Measurements from ENCODE around the gene ZNF385B.

Gene ZNF385B

DNA sequence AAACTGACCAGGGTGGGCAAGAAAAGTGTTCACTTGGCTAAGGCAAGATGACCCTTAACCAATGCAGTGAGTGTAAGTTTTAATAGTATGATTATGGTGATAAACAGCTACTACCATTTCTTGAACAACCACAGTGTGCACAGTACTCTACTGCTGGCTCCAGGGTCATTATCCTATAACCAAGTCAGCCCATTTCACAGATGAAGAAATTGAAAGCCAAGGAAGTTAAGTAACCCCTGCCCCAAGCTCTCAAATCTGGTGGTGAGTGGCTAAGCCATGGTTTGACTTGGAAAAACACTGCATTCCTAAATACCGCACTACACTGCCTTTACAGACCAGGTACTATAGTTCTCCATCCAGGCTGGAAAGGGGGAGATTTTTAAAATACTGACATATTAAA lies 5.7 kb downstream of the ZNF385B start:
- no peaks in the 10 kb centered on the region for H3K4me1 ChIP-seq (ENCODE audit: control insufficient read depth, insufficient read depth, low read length, unreplicated experiment)
- H3K27ac ChIP-seq (ENCODE audit: low read depth, low read length) = no peak overlapping the region
- no peaks in the 10 kb centered on the region for H3K79me2 ChIP-seq (ENCODE audit: control insufficient read depth, insufficient read depth, low read length, unreplicated experiment)
- no peaks in the 10 kb centered on the region for H3K36me3 ChIP-seq (ENCODE audit: insufficient read depth, low read length)
- peaks cover 42% of the 10 kb centered on the region for H3K27me3 ChIP-seq (ENCODE audit: insufficient read depth, low read length)
- H3K4me3 ChIP-seq (ENCODE audit: low read depth, low read length) = no peak overlapping the region
- H2AFZ ChIP-seq (ENCODE audit: low read length, unreplicated experiment) = no peak overlapping the region

DNA sequence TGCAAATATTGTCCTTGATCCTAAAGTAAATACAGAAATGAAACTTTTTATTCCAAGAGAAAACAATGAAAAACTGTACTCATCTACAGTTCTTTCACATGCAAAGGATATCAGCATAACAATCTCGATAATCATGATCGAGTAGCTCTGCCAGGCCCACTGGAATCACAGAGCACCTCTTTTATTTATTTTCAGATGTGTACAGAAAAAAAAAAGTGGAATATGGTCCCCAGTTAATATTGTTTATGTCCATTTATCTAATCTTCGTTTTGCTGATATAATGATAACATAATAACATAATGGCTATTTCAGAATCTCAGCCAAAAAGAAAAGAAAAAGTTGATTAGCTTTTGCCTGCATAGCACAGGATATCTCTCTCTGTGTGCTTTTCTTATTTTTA lies 6.5 kb downstream of the ZNF385B start:
- Histone ChIP-seq H3K36me3 (ENCODE audit: insufficient read depth, low read length) (no peaks in the 10 kb centered on the region), H3K27me3 (ENCODE audit: insufficient read depth, low read length) (peaks cover 34% of the 10 kb centered on the region), H3K27ac (ENCODE audit: low read depth, low read length) (no peak overlapping the region), H2AFZ (ENCODE audit: low read length, unreplicated experiment) (no peak overlapping the region), H3K4me3 (ENCODE audit: low read depth, low read length) (no peak overlapping the region), H3K4me1 (ENCODE audit: control insufficient read depth, insufficient read depth, low read length, unreplicated experiment) (no peaks in the 10 kb centered on the region), H3K79me2 (ENCODE audit: control insufficient read depth, insufficient read depth, low read length, unreplicated experiment) (no peaks in the 10 kb centered on the region)

DNA sequence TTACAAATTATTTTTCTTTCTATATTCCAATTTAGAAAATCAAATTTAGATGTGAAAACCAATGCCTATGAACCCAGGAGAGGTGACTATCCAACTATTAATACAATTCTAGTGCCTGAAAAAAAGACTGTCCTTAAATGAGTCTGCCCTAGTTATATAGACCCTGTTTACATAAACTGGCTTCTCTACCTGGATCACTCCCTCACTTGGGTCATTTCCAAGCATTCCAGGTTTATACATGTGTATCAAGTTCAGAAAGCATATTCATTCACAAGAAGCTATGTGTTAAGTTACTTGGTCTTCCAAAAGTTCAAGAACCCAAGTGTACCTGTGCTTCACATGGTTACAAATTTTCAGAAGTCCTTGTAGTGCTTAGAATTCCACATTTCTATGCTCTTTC lies 8.3 kb downstream of the ZNF385B start:
- no peaks in the 10 kb centered on the region for H3K36me3 ChIP-seq (ENCODE audit: insufficient read depth, low read length)
- H3K4me3 ChIP-seq (ENCODE audit: low read depth, low read length) = no peak overlapping the region
- no peaks in the 10 kb centered on the region for H3K79me2 ChIP-seq (ENCODE audit: control insufficient read depth, insufficient read depth, low read length, unreplicated experiment)
- no peak overlapping the region for H2AFZ ChIP-seq (ENCODE audit: low read length, unreplicated experiment)
- peaks cover 20% of the 10 kb centered on the region for H3K27me3 ChIP-seq (ENCODE audit: insufficient read depth, low read length)
- no peaks in the 10 kb centered on the region for H3K4me1 ChIP-seq (ENCODE audit: control insufficient read depth, insufficient read depth, low read length, unreplicated experiment)
- no peak overlapping the region for H3K27ac ChIP-seq (ENCODE audit: low read depth, low read length)

DNA sequence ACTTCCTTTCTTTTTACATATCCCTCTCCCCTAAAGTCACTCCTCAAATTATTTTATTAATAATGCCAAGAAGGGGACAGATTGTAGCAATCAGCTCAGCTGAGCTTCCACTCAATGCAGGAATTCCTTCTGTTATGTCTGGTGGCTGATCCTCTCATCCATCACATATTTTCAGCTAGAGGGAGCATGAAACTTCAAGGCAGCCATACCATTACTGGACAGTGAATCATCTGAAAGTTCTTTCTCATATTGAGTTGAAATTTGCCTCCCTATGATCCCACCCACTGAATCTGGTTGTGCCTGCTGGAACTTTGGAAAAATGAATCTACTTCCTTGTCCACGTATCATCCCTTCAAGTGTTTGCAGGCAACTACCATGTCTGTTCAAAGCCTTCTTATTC lies 11.2 kb downstream of the ZNF385B start:
- H3K79me2 ChIP-seq (ENCODE audit: control insufficient read depth, insufficient read depth, low read length, unreplicated experiment) = no peaks in the 10 kb centered on the region
- peaks cover 22% of the 10 kb centered on the region for H3K27me3 ChIP-seq (ENCODE audit: insufficient read depth, low read length)
- no peaks in the 10 kb centered on the region for H3K4me1 ChIP-seq (ENCODE audit: control insufficient read depth, insufficient read depth, low read length, unreplicated experiment)
- no peak overlapping the region for H3K4me3 ChIP-seq (ENCODE audit: low read depth, low read length)
- no peak overlapping the region for H3K27ac ChIP-seq (ENCODE audit: low read depth, low read length)
- no peak overlapping the region for H2AFZ ChIP-seq (ENCODE audit: low read length, unreplicated experiment)
- H3K36me3 ChIP-seq (ENCODE audit: insufficient read depth, low read length) = no peaks in the 10 kb centered on the region

DNA sequence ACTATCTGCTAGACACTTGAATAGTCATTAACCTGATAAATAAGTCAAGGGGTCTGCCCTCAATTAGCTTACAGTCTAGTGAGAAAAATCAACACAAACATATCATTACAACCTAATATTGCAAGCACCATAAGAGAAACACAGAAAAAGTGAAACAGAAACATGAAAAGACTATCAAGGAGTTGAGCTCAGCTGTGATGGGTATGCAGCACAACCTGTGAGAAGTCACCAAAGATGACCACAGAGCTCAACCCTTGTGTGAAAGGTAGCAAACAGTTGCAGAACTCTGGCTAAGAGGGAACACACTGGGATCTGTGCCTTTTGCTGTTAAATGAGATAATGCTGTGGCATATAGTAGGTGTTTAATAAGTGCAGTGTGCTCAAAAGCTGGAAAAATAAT lies 11.7 kb downstream of the ZNF385B start:
- Histone ChIP-seq H3K27ac (ENCODE audit: low read depth, low read length) (no peak overlapping the region), H3K27me3 (ENCODE audit: insufficient read depth, low read length) (peaks cover 22% of the 10 kb centered on the region), H3K4me3 (ENCODE audit: low read depth, low read length) (no peak overlapping the region), H3K79me2 (ENCODE audit: control insufficient read depth, insufficient read depth, low read length, unreplicated experiment) (no peaks in the 10 kb centered on the region), H3K4me1 (ENCODE audit: control insufficient read depth, insufficient read depth, low read length, unreplicated experiment) (no peaks in the 10 kb centered on the region), H3K36me3 (ENCODE audit: insufficient read depth, low read length) (no peaks in the 10 kb centered on the region), H2AFZ (ENCODE audit: low read length, unreplicated experiment) (no peak overlapping the region)

DNA sequence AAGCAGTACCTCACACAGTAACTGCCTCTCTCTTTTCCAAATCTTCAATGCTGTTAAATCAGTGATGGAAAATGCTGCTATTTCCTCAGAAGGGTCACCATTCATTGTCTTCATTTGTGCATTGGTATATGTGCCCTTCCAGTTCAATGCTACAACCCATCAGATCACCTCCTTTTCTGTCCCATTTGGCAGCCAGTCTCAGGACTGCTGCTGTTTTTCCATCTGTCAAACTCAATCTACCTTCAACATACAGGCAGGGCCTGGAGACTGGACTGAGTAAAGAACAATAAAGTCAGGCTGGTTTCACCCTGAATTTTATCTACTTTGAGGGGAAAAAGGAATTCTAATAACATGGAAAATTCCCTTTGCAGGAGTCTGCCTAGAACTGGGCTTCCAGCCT lies 17.9 kb downstream of the ZNF385B start:
- Histone ChIP-seq H2AFZ (ENCODE audit: low read length, unreplicated experiment) (no peak overlapping the region), H3K27me3 (ENCODE audit: insufficient read depth, low read length) (peaks cover 22% of the 10 kb centered on the region), H3K4me1 (ENCODE audit: control insufficient read depth, insufficient read depth, low read length, unreplicated experiment) (no peaks in the 10 kb centered on the region), H3K79me2 (ENCODE audit: control insufficient read depth, insufficient read depth, low read length, unreplicated experiment) (no peaks in the 10 kb centered on the region), H3K27ac (ENCODE audit: low read depth, low read length) (no peak overlapping the region), H3K4me3 (ENCODE audit: low read depth, low read length) (no peak overlapping the region), H3K36me3 (ENCODE audit: insufficient read depth, low read length) (no peaks in the 10 kb centered on the region)

DNA sequence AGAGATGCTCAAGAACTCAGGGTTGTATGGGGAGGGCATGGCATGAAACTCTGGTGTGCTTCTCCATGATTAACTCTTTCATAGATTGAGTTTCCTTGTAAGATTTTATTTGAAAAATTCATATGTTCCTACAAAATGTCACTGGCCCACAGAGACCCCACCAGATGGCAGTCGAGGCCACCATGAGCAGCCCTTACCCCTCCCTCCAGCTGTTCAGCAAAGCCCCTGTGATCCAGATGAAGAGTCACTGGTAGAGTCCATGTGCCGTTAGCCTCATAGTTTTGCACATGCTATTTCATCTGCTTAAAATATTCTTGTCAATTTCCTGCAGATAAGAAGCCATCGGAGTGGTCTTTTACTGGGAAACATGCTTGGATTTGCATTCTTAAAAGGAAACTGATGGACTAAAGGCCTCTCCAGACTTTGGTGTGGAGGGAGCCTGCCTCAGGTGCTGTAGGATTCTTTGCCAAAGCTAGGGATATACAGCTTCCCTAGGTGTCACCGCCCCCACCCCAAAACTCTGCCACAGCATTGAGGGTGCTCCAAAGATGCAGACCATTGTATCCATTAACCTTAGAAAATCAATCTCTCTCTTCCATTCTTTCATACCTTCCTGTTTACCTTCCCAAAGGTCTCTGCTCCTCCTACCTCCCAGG lies 18.8 kb downstream of the ZNF385B start:
- no peak overlapping the region for H2AFZ ChIP-seq (ENCODE audit: low read length, unreplicated experiment)
- H3K36me3 ChIP-seq (ENCODE audit: insufficient read depth, low read length) = no peaks in the 10 kb centered on the region
- no peak overlapping the region for H3K4me3 ChIP-seq (ENCODE audit: low read depth, low read length)
- H3K27ac ChIP-seq (ENCODE audit: low read depth, low read length) = no peak overlapping the region
- H3K4me1 ChIP-seq (ENCODE audit: control insufficient read depth, insufficient read depth, low read length, unreplicated experiment) = peaks cover 4% of the 10 kb centered on the region
- no peaks in the 10 kb centered on the region for H3K79me2 ChIP-seq (ENCODE audit: control insufficient read depth, insufficient read depth, low read length, unreplicated experiment)
- H3K27me3 ChIP-seq (ENCODE audit: insufficient read depth, low read length) = peaks cover 14% of the 10 kb centered on the region

DNA sequence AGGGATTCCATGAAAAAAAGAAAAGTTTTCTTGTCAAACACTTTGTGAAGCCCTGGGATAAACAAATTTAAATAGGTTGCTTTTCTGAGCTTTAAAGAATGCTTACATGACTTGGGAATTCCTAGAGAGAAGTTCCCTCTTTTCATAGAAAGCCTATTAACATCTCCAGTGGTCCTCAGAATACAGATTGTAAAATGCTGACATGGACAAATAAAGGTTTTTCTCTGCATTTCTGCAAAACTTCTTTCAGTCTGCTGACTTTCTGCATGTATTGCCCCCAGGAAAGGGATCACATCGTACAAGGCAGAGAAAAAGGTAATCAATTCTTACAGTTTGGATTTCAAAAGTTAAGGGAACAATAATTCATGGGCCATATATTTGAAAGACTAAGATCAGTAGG lies 20.6 kb downstream of the ZNF385B start:
- H3K4me3 ChIP-seq (ENCODE audit: low read depth, low read length) = no peak overlapping the region

DNA sequence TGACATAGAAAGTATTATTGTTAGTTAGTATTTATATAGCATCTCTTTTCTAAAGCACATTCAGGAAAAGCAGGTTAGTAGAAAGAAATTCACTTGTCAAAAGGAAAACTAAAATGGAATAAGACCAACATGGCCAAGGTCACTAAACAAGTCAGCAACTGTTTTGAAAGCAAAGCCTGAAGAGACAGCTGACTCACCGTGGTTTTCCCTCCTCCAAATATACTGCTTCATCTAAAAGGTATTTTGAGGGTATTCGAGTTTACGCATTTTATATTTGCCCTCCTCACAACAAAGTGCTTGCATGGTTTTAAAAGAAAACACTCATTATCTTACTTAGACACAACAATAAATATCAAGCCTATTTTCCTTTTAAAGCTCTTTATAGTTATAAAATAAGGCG lies 24.0 kb downstream of the ZNF385B start:
- Histone ChIP-seq H3K36me3 (ENCODE audit: insufficient read depth, low read length) (no peaks in the 10 kb centered on the region), H3K4me3 (ENCODE audit: low read depth, low read length) (no peak overlapping the region), H3K79me2 (ENCODE audit: control insufficient read depth, insufficient read depth, low read length, unreplicated experiment) (no peaks in the 10 kb centered on the region), H3K27me3 (ENCODE audit: insufficient read depth, low read length) (no peaks in the 10 kb centered on the region), H3K4me1 (ENCODE audit: control insufficient read depth, insufficient read depth, low read length, unreplicated experiment) (peaks cover 11% of the 10 kb centered on the region), H2AFZ (ENCODE audit: low read length, unreplicated experiment) (peak overlapping the region; percentile 47), H3K27ac (ENCODE audit: low read depth, low read length) (no peak overlapping the region)

More for the DNA sequence above, 20.6 kb downstream of the ZNF385B start:
- no peak overlapping the region for H2AFZ ChIP-seq (ENCODE audit: low read length, unreplicated experiment)
- peaks cover 11% of the 10 kb centered on the region for H3K4me1 ChIP-seq (ENCODE audit: control insufficient read depth, insufficient read depth, low read length, unreplicated experiment)
- H3K27me3 ChIP-seq (ENCODE audit: insufficient read depth, low read length) = no peaks in the 10 kb centered on the region
- no peaks in the 10 kb centered on the region for H3K79me2 ChIP-seq (ENCODE audit: control insufficient read depth, insufficient read depth, low read length, unreplicated experiment)
- H3K27ac ChIP-seq (ENCODE audit: low read depth, low read length) = no peak overlapping the region
- no peaks in the 10 kb centered on the region for H3K36me3 ChIP-seq (ENCODE audit: insufficient read depth, low read length)

DNA sequence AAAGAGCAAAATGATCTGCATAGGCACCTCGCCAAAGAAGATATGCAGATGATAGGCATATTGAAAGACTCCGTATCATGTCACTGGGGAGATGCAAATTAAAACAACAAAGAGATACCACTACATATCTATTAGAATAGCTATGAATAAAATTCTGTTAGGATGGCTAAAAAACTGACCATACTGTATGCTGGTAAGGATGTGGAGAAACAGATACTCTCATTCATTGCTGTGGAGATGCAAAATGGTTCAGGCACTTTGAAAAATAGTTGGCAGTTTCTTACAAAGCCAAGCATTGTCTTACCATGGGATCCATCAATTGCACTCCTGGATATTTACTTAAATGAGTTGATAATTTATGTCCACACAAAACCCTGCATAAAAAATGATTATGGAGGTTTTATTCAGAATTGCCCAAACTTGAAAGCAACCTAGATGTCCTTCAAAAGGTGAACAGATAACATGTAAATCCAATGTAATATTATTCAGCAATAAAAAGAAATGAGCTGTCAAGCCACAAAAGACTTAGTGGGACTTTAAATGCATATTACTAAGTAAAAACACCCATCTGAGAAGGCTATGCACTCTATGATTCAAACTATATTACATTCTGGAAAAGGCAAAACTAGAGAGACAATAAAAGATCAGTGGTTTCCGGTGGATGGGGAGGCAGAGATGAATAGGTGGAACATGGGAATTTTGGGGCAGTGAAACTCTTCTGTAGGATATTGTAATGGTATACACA lies 31.2 kb downstream of the ZNF385B start:
- Histone ChIP-seq H3K4me3 (ENCODE audit: low read depth, low read length) (no peak overlapping the region), H2AFZ (ENCODE audit: low read length, unreplicated experiment) (no peak overlapping the region), H3K36me3 (ENCODE audit: insufficient read depth, low read length) (no peaks in the 10 kb centered on the region), H3K4me1 (ENCODE audit: control insufficient read depth, insufficient read depth, low read length, unreplicated experiment) (no peaks in the 10 kb centered on the region), H3K79me2 (ENCODE audit: control insufficient read depth, insufficient read depth, low read length, unreplicated experiment) (no peaks in the 10 kb centered on the region), H3K27me3 (ENCODE audit: insufficient read depth, low read length) (no peaks in the 10 kb centered on the region), H3K27ac (ENCODE audit: low read depth, low read length) (no peak overlapping the region)

DNA sequence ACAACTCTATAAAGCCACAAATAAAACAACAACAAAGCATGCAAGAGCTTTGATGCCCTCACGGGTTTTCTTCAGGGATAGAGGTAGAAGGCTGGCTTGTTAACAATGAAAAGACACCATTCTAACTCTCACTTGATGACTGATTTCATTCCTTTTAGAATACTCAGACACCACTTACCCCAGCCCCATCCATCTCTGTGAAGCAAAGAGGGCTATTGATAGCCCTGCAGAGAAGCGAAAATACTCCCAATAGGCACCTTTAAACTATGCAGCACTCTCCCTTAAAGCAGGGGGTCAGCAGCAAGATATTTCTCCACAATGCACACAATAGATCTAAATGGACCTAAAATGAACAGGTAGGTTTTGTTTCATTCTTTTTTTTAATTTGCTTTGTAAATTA lies 35.1 kb downstream of the ZNF385B start:
- Histone ChIP-seq H3K4me3 (ENCODE audit: low read depth, low read length) (no peak overlapping the region), H3K79me2 (ENCODE audit: control insufficient read depth, insufficient read depth, low read length, unreplicated experiment) (no peaks in the 10 kb centered on the region), H3K4me1 (ENCODE audit: control insufficient read depth, insufficient read depth, low read length, unreplicated experiment) (no peaks in the 10 kb centered on the region), H3K36me3 (ENCODE audit: insufficient read depth, low read length) (no peaks in the 10 kb centered on the region), H3K27me3 (ENCODE audit: insufficient read depth, low read length) (no peaks in the 10 kb centered on the region), H2AFZ (ENCODE audit: low read length, unreplicated experiment) (no peak overlapping the region), H3K27ac (ENCODE audit: low read depth, low read length) (no peak overlapping the region)

Data from ACC112 (cell line).